Right lobe of liver (tissue), 4 donors: ENCODE measurements around the gene ZNF14.

Experiments
- POLR2A ChIP-seq: fragments of 450-650 bp; IDR thresholded peaks from one replicate; pipeline ENCODE4 v1.6.1; 2017; ENCODE audit warnings: antibody characterized with exemption, mild to moderate bottlenecking
- TF ChIP-seq, protein P1 (sequence below), 4 donors: fragments of 200-600 bp in 3 of 4; fragments of 450-650 bp in 1 of 4; IDR thresholded peaks; one replicate each; pipeline versions ENCODE4 v1.5.1 to v1.8.0; 2016 to 2022; ENCODE audit warnings: antibody characterized with exemption in 4 of 4, mild to moderate bottlenecking in 2 of 4
- donor health status: DM: no; HTN: no; CAD: no.
- donor health status: DM: no; HTN: no; CAD: no.
- donor health status: DM: no; HTN: yes; CAD: no.

DNA sequence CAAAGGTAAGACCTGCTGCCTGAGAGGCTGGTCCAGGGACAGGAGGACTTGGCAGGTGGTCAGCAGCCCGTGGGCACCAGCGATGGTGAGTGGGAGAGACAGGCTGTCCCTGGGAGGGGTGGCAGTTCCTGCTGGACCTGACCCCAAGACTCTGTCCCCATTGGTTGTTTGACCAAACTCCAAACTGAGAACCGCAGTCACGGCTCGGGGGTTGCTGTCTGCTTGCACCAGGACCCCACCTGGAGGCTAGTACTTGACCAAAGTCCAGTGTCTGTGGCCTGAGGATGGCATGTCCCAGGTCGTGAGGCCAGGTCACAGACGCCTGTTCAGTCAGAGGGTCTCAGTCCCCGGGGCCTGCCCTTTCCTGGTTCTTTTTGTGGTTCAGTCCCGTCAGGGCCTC, 9.9 kb upstream of the ZNF14 start:
- no peak for TF ChIP-seq POLR2A
- TF ChIP-seq, protein P1, sequence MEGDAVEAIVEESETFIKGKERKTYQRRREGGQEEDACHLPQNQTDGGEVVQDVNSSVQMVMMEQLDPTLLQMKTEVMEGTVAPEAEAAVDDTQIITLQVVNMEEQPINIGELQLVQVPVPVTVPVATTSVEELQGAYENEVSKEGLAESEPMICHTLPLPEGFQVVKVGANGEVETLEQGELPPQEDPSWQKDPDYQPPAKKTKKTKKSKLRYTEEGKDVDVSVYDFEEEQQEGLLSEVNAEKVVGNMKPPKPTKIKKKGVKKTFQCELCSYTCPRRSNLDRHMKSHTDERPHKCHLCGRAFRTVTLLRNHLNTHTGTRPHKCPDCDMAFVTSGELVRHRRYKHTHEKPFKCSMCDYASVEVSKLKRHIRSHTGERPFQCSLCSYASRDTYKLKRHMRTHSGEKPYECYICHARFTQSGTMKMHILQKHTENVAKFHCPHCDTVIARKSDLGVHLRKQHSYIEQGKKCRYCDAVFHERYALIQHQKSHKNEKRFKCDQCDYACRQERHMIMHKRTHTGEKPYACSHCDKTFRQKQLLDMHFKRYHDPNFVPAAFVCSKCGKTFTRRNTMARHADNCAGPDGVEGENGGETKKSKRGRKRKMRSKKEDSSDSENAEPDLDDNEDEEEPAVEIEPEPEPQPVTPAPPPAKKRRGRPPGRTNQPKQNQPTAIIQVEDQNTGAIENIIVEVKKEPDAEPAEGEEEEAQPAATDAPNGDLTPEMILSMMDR (IDR thresholded peaks at IDR 0.05): no peak
